ENCODE measurements around the gene BAHCC1. TPM values are rescaled to one million over a fixed set of nuclear protein-coding genes. Genes with fewer than 3 reads are reported as not detected.

BAHCC1 gene
- polyA plus RNA-seq, 1 experiment, result 3.1 TPM

DNA sequence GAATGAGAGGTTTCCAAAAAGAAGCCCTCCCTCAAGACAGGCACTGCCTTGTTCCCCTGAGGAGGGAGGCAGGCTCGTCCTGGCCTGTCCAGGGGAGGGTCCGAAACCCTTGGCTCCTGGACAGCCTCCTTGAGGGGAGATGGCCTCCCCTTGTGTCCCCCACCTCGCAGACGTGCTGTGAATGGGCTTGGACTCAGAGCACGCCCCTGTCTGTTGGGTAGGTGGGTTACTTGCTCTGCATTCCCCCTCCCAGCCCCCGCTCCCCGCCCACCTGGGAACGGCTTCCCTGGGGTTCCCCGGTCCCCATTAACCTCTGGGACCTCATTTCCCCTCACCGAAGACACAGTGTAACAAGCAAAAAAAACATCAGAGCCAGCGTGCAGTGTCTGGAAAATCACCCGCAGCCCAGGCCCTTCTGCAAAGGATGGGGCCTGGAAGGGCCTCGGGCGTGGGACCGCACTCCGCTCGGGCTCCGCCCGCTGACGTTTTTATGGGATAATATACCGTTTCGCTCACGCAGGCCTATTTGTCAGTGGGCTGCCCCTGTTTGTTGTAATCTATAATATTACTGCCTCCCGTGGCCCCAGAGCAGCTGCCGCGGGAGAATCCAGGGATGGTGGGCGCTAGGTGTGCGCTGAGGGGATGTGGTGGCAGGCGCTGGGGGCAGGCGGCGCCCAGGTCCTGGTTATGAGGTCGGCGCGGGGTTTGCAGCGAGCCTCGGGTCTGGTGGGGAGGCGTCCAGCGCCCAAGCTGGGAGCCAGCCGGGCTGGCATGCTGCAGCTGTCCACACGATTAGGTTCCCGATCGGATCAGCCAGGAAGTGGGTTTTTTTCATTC lies 11.1 kb downstream of the BAHCC1 start:
- no peak overlapping the region for H3K4me3 ChIP-seq (ENCODE audit: low read depth, low read length)
- ChIA-PET POLR2A (no interaction called here), CTCF (interaction anchor here (0.6 to 1.1 kb wide), 3 partner anchors 14 to 151 kb away, joined by 3 read pairs; no protein-coding TSS in a partner anchor)
- no peaks in the 10 kb centered on the region for H3K36me3 ChIP-seq (ENCODE audit: control insufficient read depth, insufficient read depth, low read length)
- H3K27me3 ChIP-seq (ENCODE audit: control insufficient read depth, insufficient read depth, low read length), result no peaks in the 10 kb centered on the region
- no peak for DNase-seq (ENCODE audit: low read depth)
- TF ChIP-seq, protein P1, sequence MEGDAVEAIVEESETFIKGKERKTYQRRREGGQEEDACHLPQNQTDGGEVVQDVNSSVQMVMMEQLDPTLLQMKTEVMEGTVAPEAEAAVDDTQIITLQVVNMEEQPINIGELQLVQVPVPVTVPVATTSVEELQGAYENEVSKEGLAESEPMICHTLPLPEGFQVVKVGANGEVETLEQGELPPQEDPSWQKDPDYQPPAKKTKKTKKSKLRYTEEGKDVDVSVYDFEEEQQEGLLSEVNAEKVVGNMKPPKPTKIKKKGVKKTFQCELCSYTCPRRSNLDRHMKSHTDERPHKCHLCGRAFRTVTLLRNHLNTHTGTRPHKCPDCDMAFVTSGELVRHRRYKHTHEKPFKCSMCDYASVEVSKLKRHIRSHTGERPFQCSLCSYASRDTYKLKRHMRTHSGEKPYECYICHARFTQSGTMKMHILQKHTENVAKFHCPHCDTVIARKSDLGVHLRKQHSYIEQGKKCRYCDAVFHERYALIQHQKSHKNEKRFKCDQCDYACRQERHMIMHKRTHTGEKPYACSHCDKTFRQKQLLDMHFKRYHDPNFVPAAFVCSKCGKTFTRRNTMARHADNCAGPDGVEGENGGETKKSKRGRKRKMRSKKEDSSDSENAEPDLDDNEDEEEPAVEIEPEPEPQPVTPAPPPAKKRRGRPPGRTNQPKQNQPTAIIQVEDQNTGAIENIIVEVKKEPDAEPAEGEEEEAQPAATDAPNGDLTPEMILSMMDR (IDR thresholded peaks at IDR 0.05; ENCODE audit: insufficient read depth, low read depth, low read length), result no peak

DNA sequence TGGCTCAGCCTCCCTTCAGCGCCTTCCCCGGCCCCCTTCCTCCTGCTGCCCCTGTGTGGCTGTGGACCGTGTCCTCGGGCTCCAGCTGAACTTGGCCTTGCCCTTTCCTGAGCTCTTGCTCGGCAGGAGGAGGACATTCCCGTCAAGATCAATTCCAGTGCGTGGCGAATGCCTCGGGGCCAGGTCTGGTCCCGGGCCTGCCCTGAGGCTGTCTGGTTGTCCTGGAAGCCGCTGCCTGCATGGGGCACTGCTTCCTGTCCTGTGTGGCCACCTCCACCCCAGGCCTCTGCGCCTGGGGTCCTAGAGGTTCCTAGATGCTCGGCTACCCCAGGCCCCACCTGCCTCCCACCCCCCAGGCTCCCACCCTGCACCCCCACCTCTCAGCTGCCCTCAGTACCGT lies 12.8 kb downstream of the BAHCC1 start:
- TF ChIP-seq, protein P1 (IDR thresholded peaks at IDR 0.05; ENCODE audit: insufficient read depth, low read depth, low read length), result no peak
- ChIA-PET POLR2A (no interaction called here), CTCF (no interaction called here)
- Histone ChIP-seq H3K36me3 (ENCODE audit: control insufficient read depth, insufficient read depth, low read length) (no peaks in the 10 kb centered on the region), H3K27me3 (ENCODE audit: control insufficient read depth, insufficient read depth, low read length) (no peaks in the 10 kb centered on the region), H3K4me3 (ENCODE audit: low read depth, low read length) (no peak overlapping the region)
- DNase-seq (ENCODE audit: low read depth), result no peak

DNA sequence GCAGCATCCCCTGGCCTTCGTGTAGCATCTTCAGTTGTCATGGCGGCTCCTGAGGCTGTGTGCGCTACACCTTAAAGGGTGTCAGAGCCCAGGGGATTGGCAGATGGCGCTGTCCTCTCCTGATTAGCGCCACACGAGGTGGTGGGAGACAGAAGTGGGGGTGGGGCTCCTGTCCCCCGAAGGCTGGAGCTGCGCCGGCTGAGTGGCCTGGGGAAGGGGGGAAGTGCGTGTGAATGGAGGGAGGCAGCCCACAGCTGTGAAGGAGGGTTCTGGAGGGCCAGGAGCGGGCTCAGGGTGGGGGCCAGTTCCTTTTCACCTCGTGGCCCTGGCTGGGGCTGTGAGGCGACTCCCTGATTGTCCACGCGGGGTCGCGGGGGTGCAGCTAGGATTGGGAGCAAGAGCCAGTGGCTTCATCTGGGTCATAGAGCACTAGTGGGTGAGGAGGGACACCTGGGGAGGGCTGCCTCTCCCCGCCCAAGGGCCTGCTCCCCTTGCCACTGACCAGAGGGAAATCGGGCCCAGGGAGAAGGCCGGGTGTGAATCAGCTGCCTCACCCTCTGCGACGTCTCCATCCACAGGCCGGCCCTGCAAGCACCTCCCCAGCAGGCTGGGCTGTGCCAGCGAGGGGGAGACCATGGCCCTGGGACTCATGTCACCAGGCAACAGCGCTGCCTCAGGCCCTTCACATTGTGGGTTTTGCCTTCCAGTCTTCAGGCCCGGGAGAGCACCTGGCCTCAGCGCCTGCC lies 14.1 kb downstream of the BAHCC1 start:
- no peak for DNase-seq (ENCODE audit: low read depth)
- H3K36me3 ChIP-seq (ENCODE audit: control insufficient read depth, insufficient read depth, low read length), result no peaks in the 10 kb centered on the region
- CTCF ChIA-PET, result interaction anchor here (1.3 kb wide), 1 partner anchor 12 kb away, joined by 5 read pairs; no protein-coding TSS in a partner anchor
- H3K27me3 ChIP-seq (ENCODE audit: control insufficient read depth, insufficient read depth, low read length), result no peaks in the 10 kb centered on the region
- H3K4me3 ChIP-seq (ENCODE audit: low read depth, low read length), result no peak overlapping the region
- TF ChIP-seq, protein P1 (IDR thresholded peaks at IDR 0.05; ENCODE audit: insufficient read depth, low read depth, low read length), result no peak
- POLR2A ChIA-PET, result no interaction called here

DNA sequence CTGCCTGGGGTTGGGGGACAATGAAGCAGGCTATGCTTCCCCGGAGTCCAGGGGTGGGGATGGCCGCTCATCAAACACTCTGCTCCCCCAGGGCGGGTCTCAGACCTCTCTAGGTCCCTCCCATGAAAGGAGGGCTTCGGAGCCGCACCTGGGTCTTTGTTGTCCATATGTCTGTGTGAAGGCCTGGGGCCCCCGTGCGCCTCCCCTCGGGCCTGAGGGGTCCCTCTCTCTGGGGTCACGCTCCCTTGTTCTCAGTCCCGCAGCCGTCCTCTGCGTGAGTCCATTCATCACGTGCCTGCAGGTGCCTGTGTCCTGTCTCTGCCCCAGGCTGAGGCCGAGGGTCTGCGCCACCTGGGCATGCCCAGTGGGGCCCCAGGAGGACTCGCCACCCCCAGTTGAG lies 15.6 kb downstream of the BAHCC1 start:
- no peaks in the 10 kb centered on the region for H3K36me3 ChIP-seq (ENCODE audit: control insufficient read depth, insufficient read depth, low read length)
- DNase-seq (ENCODE audit: low read depth), result no peak
- H3K27me3 ChIP-seq (ENCODE audit: control insufficient read depth, insufficient read depth, low read length), result no peaks in the 10 kb centered on the region
- TF ChIP-seq, protein P1 (IDR thresholded peaks at IDR 0.05; ENCODE audit: insufficient read depth, low read depth, low read length), result no peak
- H3K4me3 ChIP-seq (ENCODE audit: low read depth, low read length), result no peak overlapping the region
- CTCF ChIA-PET, result interaction anchor here (1.2 kb wide), 1 partner anchor 73 kb away, joined by 3 read pairs; no protein-coding TSS in a partner anchor
- POLR2A ChIA-PET, result no interaction called here

DNA sequence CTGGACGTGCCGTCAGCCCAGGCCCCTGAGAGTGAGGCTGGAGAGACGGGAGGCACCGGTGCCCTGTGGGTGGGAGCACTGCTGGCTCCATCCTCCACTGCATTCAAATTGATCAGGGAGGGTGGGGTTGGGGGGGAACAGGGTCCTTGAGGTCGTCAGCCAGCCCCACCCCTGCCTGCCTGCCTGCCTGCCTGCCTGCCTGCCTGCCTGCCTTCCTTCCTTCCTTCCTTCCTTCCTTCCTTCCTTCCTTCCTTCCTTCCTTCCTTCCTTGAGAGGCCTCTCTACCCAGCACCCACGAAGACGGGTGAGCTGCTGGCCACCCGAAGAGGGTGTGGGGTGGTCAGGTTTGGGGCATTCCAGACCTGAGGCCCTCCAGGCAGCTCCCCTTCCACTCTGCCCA lies 16.0 kb downstream of the BAHCC1 start:
- DNase-seq (ENCODE audit: low read depth), result no peak
- TF ChIP-seq, protein P1 (IDR thresholded peaks at IDR 0.05; ENCODE audit: insufficient read depth, low read depth, low read length), result no peak
- H3K4me3 ChIP-seq (ENCODE audit: low read depth, low read length), result no peak overlapping the region
- POLR2A ChIA-PET, result no interaction called here
- CTCF ChIA-PET, result interaction anchor here (1.2 kb wide), 1 partner anchor 73 kb away, joined by 3 read pairs; no protein-coding TSS in a partner anchor
- H3K27me3 ChIP-seq (ENCODE audit: control insufficient read depth, insufficient read depth, low read length), result no peaks in the 10 kb centered on the region
- no peaks in the 10 kb centered on the region for H3K36me3 ChIP-seq (ENCODE audit: control insufficient read depth, insufficient read depth, low read length)

Data from BJ (cell line).